Caco-2 (cell line): ENCODE data around the gene FOXP4. TPM values are rescaled to one million over a fixed set of nuclear protein-coding genes. Genes with fewer than 3 reads are reported as not detected.

Experiments
- BruUV-seq: library from RNA; stranded (reverse); fragments of 400-500 nt; replicated peaks from 2 replicates; lab custom pipeline; 2021; lab: Mats Ljungman, UMichigan
- CTCF ChIA-PET: fragments of 300-600 bp; sonication (Branson Sonifier 250); formaldehyde crosslinking; loops from one replicate; lab custom pipeline; 2022; ENCODE audit warnings: antibody characterized with exemption; lab: Charles Lee
- POLR2A ChIA-PET: fragments of 300-600 bp; sonication (Branson Sonifier 250); formaldehyde crosslinking; loops from one replicate; lab custom pipeline; 2022; ENCODE audit warnings: antibody characterized with exemption; lab: Charles Lee
- DNase-seq, 2 experiments: peaks; one replicate each; pipeline versions ENCODE4 v3.0.0 to v3.0.0-alpha.2; 2020 to 2022
- H3K27me3 ChIP-seq: replicated peaks from 2 replicates; pipeline ENCODE4 v1.6.0; 2011; ENCODE audit warnings: low read length; ENCODE audit not compliant: control insufficient read depth, insufficient read depth
- H3K36me3 ChIP-seq: 2 replicates; pipeline ENCODE4 v1.5.1; 2011; ENCODE audit warnings: low read length; ENCODE audit not compliant: control insufficient read depth, insufficient read depth
- H3K4me1 ChIP-seq: fragments of 250-450 bp; sonication (Bioruptor Pico); 2 replicates; pipeline ENCODE4 v1.5.1; 2020; ENCODE audit warnings: mild to moderate bottlenecking
- H3K4me3 ChIP-seq: 2 replicates; pipeline ENCODE4 v1.5.1; 2011; ENCODE audit warnings: low read depth, mild to moderate bottlenecking, control low read depth, low read length
- H3K9me3 ChIP-seq: fragments of 250-450 bp; sonication (Bioruptor Pico); 2 replicates; pipeline ENCODE4 v1.5.1; 2020; ENCODE audit warnings: mild to moderate bottlenecking, moderate library complexity
- H3K27ac Mint-ChIP-seq: one replicate; pipeline ENCODE4 v1.8.0; 2022; ENCODE audit warnings: mixed read lengths; ENCODE audit not compliant: unreplicated experiment
- H3K27me3 Mint-ChIP-seq: one replicate; pipeline ENCODE4 v1.8.0; 2022; ENCODE audit warnings: mixed read lengths; ENCODE audit not compliant: insufficient read depth, unreplicated experiment
- H3K36me3 Mint-ChIP-seq: one replicate; pipeline ENCODE4 v1.8.0; 2022; ENCODE audit warnings: mild to moderate bottlenecking, mixed read lengths; ENCODE audit not compliant: insufficient read depth, unreplicated experiment
- H3K4me1 Mint-ChIP-seq: one replicate; pipeline ENCODE4 v1.8.0; 2022; ENCODE audit warnings: low read depth, mixed read lengths; ENCODE audit not compliant: unreplicated experiment
- H3K4me3 Mint-ChIP-seq: one replicate; pipeline ENCODE4 v1.8.0; 2022; ENCODE audit warnings: mild to moderate bottlenecking, moderate library complexity, mixed read lengths; ENCODE audit not compliant: unreplicated experiment
- H3K9me3 Mint-ChIP-seq: one replicate; pipeline ENCODE4 v1.8.0; 2022; ENCODE audit warnings: mixed read lengths; ENCODE audit not compliant: unreplicated experiment
- CTCF ChIP-seq, 2 experiments: fragments of 200-600 bp in 1 of 2; IDR thresholded peaks; 1 replicate in 1 of 2; 2 replicates in 1 of 2; pipeline versions ENCODE4 v1.5.1 to v1.8.0; 2011 to 2022; ENCODE audit warnings: antibody characterized with exemption in 1 of 2, control low read depth in 1 of 2, inconsistent platforms in 1 of 2, low read depth in 1 of 2, low read length in 1 of 2, mild to moderate bottlenecking in 1 of 2, moderate library complexity in 1 of 2; ENCODE audit not compliant: insufficient read depth in 1 of 2, severe bottlenecking in 1 of 2, unreplicated experiment in 1 of 2
- intact Hi-C: fragments of 100-400 bp; cut with micrococcal nuclease; formaldehyde crosslinking; loops from one replicate; pipeline ENCODE4 v1.10.0; 2022; ENCODE audit not compliant: unreplicated experiment
- total RNA-seq: library from RNA; stranded (reverse); gene quantifications from 2 replicates; pipeline ENCODE4 v1.2.3, GENCODE V29; 2022

The FOXP4 gene
- total RNA-seq, 1 experiment from 2014 or later: 117 TPM

DNA sequence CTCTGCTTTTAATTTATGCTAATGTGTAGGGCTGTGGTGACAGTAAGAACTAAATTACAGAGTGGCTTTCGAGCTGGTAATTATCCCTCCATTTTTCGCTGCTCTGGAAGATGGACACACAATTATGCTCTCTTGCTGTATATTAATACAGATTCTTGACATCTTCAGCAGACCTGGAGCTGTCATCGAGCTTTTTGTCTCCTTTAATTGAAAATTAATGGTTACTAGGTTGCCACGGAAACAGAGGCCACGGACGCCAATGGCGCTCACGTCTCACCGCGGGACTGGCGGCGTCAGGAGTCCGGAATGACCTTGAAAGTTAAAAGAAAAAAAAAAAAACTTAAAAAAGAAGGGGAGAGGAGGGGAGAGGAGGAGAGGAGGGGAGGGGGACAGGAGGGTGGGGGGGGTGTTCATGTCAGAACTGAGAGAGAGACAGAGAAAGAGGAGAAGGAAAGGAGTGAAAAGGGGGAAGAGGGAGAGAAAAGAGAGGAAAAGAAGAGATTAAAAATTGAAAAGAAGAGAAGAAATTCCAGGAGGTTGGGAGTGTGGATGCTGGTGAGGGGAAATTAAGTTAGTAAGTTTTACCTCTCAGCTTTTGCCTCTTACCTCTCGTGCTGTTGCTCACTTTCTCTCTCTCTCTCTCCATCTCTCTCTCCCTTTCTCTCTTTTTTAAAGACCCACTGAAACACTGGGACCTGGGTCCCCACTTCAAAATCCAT is 22.1 kb upstream of the FOXP4 start:
- Mint-ChIP-seq H3K27me3 (no peaks in the 10 kb centered on the region), H3K27ac (peak overlapping the region; percentile 95), H3K4me1 (peaks cover 71% of the 10 kb centered on the region), H3K36me3 (peaks cover 24% of the 10 kb centered on the region), H3K9me3 (no peaks in the 10 kb centered on the region), H3K4me3 (peak overlapping the region; percentile 42)
- no peak for DNase-seq
- no peaks in the 10 kb centered on the region for H3K9me3 ChIP-seq
- H3K4me3 ChIP-seq: 0 out of 2 replicates have a peak overlapping the region, but pooled peaks have one; percentile 18
- CTCF ChIA-PET: no interaction called here
- intact Hi-C loops: no loop called here
- H3K27me3 ChIP-seq: no peaks in the 10 kb centered on the region
- POLR2A ChIA-PET: no interaction called here
- no peaks in the 10 kb centered on the region; the same call in none of the 2 replicates for H3K36me3 ChIP-seq
- BruUV-seq: TSS peak; percentile 40
- no peak for TF ChIP-seq CTCF (IDR thresholded peaks at IDR 0.05; ENCODE audit: insufficient read depth in 1 of 2, low read depth in 1 of 2, low read length in 1 of 2, severe bottlenecking in 1 of 2, unreplicated experiment in 1 of 2)
- peaks cover 59% of the 10 kb centered on the region for H3K4me1 ChIP-seq

- Histone ChIP-seq H3K36me3 (no peaks in the 10 kb centered on the region; the same call in none of the 2 replicates), H3K4me3 (0 out of 2 replicates have a peak overlapping the region, but pooled peaks have one; percentile 18), H3K27me3 (no peaks in the 10 kb centered on the region), H3K9me3 (no peaks in the 10 kb centered on the region), H3K4me1 (peaks cover 57% of the 10 kb centered on the region)
- peak in 1 of 2 experiments; percentile 32 for DNase-seq
- POLR2A ChIA-PET: no interaction called here
- intact Hi-C loops: no loop called here
- Mint-ChIP-seq H3K36me3 (peaks cover 19% of the 10 kb centered on the region), H3K4me3 (peak overlapping the region; percentile 42), H3K4me1 (peaks cover 68% of the 10 kb centered on the region), H3K9me3 (no peaks in the 10 kb centered on the region), H3K27ac (peak overlapping the region; percentile 95), H3K27me3 (no peaks in the 10 kb centered on the region)
- CTCF ChIA-PET: no interaction called here
- no TSS peak for BruUV-seq
- TF ChIP-seq CTCF (IDR thresholded peaks at IDR 0.05; ENCODE audit: insufficient read depth in 1 of 2, low read depth in 1 of 2, low read length in 1 of 2, severe bottlenecking in 1 of 2, unreplicated experiment in 1 of 2): no peak
Measured at GRCh38 chr6:41524634-41525011, 21.6 kb upstream of the FOXP4 start.

DNA sequence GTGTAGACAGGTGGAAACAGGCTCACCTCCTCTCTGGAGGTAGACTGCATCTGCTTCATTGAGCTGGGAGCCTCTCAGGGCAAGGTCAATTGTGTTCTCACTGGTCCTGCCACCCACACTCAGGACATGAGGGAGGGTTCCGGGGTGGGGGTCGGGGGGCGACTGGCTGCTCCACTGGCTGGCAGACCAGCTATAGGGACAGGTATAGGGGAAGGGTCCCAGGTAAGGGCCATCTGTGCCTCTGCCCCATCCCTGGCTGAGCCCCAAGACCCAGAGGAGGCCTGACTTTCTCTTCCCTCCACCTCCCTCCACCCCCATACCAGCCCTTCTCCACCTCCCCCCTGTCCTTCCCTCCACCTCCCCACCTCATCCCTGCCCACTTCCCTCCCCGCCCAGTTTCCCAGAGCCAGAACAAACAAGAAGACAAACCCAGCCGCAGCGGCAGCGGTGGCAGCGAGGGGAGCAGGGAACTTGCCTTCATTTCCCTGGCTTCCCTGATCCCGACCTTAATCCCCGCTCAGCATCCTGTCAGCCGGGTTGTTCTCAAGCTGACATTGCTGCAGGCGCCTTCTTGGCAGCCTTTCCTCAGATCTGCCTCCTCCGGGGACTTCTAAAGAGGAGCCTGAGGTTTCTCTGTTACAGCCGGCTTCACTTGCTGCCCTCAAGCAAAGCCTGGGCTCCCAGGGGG is 18.3 kb upstream of the FOXP4 start:
- ChIA-PET POLR2A (interaction anchor here (0.6 kb wide), 1 partner anchor 1718 kb away, joined by 5 read pairs; no protein-coding TSS in a partner anchor), CTCF (no interaction called here)
- H3K9me3 ChIP-seq: no peaks in the 10 kb centered on the region
- no peaks in the 10 kb centered on the region for H3K27me3 ChIP-seq
- H3K4me3 ChIP-seq: no peak overlapping the region
- H3K4me1 ChIP-seq: peaks cover 39% of the 10 kb centered on the region
- Mint-ChIP-seq H3K4me3 (no peak overlapping the region), H3K27me3 (no peaks in the 10 kb centered on the region), H3K9me3 (no peaks in the 10 kb centered on the region), H3K27ac (peak overlapping the region; percentile 52), H3K4me1 (peaks cover 63% of the 10 kb centered on the region), H3K36me3 (no peaks in the 10 kb centered on the region)
- DNase-seq: no peak
- intact Hi-C loops: no loop called here
- H3K36me3 ChIP-seq: no peaks in the 10 kb centered on the region; the same call in 1 of the 2 replicates
- BruUV-seq: no TSS peak
- no peak for TF ChIP-seq CTCF (IDR thresholded peaks at IDR 0.05; ENCODE audit: insufficient read depth in 1 of 2, low read depth in 1 of 2, low read length in 1 of 2, severe bottlenecking in 1 of 2, unreplicated experiment in 1 of 2)
